Fibroblast of skin of abdomen (primary cell): ENCODE measurements around the gene DAB1.
"Not testable (repeated sequence)": the region's sequence is repeated elsewhere in the genome, so short reads cannot be mapped to it uniquely, and the experiment has no call there.

ENCODE experiments used
- DNase-seq: peaks from one replicate; pipeline ENCODE4 v3.0.0-alpha.2; 2013

DAB1 gene

DNA sequence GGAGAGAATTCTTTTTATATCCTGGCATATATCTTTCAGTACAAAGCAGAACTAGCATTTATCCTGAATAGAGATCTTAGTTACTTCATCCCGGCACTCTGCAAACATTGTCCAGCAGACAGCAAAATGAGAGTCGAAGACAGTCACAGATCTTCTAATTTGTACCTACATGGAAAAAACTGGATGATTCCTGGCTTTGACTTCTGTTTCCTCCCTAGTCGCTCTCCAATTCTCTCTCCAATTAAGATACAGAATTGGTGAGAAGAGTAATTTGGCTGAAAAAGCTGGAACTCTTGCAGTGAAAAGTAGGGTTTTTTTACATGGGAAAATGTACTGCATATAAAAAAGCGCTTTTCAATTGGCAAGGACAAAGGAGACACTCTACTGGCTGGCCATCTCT lies 307.0 kb downstream of the DAB1 start:
- DNase-seq = no peak

DNA sequence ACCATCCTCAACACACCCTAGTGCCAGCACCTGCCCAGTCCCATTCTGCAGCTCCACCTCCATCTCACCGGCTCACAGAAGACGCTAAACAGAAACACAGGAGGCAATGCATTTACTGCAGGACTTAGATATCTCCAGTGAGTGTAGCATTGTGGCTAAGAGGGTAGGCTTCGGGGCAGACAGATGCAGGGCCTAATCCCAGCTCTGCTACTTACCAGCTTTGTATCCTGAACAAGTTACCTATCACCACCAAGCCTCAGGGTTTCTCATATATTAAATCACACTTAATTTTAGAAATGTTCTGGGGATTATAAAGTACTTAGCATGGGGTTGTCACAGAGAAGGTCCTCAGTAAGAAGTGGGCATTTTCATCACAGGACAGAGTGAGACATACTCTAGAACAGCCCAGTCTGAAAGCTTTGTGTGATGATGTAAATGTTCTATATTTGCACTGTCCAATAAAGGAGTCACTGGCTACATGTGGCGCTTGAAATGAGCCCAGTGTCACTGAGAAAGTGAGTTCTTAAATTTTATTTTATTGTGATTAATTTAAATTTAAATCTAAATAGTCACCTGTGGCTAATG lies 308.7 kb downstream of the DAB1 start:
- no peak for DNase-seq

DNA sequence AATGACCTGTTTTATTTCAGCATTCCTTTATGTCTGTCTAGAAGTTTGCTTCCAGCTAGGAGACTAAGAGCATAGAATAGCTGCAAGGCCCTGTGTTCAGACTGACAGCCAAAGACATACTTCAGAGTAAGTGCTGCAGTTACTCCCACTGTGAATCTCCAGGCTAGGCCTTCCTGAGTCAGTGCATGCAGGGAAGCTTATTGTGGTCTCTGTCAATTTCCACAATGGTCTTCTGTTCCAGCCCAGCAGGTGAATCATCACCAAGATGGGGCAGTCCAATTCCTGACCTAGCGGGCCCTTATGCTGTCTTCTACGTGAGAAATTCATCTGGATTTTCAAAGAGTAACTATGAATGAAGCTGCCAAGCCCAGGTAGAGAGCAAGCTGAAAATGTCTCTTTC lies 311.7 kb downstream of the DAB1 start:
- peak; percentile 47 for DNase-seq

DNA sequence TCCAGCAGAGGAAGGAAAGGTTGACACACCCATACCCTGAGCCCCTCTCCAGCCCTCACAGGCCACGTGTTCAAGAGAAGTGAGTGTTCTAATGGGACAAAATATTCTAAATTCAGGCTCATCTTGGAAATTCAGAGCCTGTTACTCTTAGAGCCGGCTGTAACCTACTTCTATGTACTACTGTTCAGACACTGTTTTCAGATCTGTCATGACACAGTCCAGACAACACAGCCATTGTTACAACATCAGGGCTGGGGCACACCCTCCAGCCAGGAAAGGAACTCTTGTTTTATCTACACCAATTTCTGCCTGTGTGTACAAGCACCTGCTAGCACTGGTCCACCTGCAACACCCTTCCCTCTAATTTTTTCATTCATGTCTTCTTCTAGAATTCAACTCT lies 312.7 kb downstream of the DAB1 start:
- no peak for DNase-seq

DNA sequence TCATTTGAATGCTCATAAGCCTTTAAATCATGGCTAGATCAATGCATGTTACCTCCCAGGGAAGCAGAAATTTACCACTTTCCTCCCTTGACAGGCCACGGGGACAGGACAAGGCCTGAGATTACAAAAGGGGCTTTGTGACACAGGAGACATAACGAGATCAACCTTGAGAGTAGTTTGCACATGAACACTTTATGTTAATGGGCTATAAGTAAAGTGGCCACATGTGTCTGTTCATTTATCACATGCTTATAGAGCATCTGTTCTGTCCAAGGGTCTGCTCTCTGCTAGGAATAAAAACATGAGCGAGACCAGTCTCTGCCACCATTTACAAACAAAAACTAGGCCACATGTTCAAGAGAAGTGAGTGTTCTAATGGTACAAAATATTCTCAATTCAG lies 314.0 kb downstream of the DAB1 start:
- DNase-seq = no peak

GRCh38 chr1:57109247-57109646 lies 314.6 kb downstream of the DAB1 start:
- DNase-seq = no peak

DNA sequence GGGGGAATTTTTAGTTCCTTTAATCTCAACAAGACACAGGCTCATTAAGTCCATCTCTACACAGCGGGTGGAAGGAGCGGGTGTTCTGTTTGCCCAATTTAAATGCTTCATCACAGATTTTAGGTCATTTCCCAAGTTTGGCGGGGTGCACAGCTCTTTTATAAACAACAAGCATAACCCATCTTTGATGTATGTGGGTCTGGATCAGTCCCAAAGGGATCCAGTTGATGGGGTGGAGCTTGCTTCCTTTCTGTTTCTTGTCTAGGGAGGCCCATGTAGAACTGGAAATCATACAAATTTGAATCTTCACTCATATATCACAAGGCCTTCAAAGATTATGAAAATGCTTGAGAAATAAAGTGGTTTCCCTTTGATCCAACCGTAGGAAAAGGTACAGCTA lies 317.6 kb downstream of the DAB1 start:
- DNase-seq = no peak

- DNase-seq = no peak
Measured at GRCh38 chr1:57102561-57103326, 321.1 kb downstream of the DAB1 start.

DNA sequence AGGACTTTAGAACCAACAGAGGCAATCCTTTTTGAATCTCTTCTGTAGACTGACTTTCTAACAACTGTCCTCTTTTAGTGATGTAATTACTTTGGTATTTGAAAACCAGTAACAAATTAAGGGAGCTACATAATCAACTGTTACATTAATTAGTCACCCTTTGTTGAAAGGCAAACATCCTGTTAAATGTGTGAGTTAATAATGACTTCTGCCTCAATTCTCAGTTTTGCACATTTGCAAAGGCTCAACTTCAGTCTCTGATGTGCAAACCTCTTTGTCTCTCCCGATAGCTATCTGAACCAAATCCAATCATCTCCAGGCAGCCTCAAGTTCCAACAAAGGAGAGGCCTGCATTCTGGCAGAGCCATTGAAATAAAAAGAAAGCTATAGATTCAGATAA lies 322.7 kb downstream of the DAB1 start:
- DNase-seq = peak; percentile 53

GRCh38 chr1:57094749-57095148 lies 329.1 kb downstream of the DAB1 start:
- no peak for DNase-seq

DNA sequence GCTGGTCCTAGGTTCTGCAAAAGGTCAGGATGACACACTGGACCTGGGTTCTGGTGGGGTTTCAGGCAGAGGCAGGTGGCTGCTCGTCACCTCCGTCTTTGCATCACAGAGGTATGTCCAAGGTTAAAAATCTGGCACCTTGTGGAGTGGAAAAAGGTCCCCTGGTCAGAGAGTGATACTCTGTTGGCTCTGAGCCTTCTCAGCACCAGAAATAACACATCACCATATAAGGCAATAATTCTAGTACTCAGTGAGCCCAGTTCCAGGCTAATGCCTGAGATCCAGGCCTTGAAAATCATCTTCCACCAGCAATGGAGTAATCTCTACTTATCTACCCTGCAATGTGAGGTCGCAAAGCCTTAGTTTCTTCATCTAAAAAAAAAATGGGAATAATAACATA lies 330.7 kb downstream of the DAB1 start:
- DNase-seq = no peak

DNA sequence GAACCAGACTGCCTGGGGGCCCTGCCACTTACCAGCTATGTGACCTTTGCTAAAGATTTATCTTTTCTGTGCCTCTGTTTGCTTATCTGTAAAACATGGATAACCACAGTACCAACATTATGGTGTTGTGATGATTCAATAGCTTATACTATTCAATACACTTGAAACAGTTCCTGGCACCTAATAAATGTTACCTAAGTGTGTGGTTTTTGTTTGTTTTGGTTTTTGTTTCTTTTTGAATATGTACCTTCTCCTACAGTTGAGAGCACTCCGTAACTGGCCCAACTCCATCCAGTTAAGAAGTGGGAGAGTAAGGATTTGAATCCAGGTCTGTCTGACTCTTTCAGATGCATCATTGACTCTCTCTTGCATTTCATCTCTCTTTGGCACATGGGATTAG lies 332.2 kb downstream of the DAB1 start:
- DNase-seq = no peak

DNA sequence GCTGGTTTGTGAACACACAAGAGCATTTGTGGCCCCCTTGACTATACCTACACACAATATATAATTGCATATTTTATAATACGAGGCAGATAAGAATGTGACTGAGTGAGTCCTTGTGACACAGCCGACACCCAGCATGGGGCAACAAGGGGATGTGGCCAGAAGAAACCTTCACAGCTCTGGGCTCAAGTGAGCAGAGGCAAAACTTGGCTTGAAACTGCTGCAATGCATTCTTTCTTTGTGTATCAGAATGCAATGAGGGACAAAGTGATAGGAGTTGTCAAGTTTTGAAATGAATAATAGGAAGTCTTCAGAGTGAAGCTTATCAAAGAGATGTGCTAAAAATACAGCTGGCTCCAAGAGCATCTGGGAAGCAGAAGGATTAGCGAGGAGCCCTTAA lies 334.0 kb downstream of the DAB1 start:
- peak; percentile 10 for DNase-seq

GRCh38 chr1:57089221-57089620 lies 334.6 kb downstream of the DAB1 start:
- DNase-seq = no peak

DNA sequence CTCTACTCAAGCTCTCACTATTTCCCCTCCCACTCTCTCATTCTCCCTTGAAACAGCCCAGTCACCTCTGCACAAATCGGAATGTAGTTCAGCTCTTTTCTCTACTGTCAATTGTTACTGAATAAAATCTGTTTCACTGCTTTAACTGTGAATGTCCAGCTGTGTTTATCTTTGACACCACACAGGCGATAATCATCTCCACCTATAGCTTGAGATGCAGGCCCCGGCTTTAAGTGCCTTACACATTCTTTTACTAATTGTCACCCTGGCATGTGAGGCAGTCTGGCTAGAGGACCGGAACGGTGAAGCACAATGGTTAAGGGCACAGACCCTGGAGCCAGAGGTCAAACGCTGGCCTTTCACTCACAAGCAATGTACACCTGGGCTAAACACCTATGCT lies 335.2 kb downstream of the DAB1 start:
- no peak for DNase-seq

DNA sequence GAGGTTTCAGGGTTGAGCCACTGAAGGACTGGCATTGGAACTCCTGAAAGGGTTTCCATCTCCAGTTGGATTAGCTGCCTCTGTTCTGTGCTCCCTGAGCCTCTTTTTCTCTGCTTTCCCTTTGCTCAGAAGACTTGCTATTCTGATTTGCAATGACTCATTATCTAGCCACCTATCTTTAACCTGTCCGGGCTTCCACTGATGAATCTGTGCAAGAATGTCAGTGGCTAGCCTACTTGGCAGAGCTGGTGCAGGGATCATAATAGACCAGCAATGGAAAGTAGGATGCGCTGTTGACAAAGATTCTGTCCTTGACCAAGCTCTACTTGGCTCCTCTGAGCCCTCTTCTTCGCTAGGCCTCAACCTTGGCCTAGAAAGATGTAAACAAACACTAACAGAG lies 336.2 kb downstream of the DAB1 start:
- not testable (repeated sequence) for DNase-seq

DNA sequence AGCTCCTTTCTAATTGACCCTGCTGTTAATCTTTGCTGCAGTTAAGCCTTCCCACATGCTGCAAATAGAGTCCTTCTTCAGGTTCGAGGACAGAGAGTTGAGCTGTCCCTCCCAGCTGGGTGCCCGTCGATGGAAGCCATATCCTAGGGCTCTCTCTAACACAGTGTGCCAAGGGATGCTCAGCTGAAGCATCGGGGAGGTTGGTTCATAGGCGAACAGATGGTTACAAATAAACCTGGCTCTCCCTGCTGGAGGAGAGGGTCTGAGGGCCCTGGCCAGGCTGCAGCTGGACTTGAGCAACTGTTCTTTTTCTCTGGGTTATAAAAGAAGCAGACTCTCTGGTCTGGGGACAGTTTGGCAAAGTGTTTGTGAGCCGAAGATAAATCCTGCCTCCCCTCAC lies 337.7 kb downstream of the DAB1 start:
- DNase-seq = no peak

- no peak for DNase-seq
Measured at GRCh38 chr1:57084701-57085100, 339.2 kb downstream of the DAB1 start.

DNA sequence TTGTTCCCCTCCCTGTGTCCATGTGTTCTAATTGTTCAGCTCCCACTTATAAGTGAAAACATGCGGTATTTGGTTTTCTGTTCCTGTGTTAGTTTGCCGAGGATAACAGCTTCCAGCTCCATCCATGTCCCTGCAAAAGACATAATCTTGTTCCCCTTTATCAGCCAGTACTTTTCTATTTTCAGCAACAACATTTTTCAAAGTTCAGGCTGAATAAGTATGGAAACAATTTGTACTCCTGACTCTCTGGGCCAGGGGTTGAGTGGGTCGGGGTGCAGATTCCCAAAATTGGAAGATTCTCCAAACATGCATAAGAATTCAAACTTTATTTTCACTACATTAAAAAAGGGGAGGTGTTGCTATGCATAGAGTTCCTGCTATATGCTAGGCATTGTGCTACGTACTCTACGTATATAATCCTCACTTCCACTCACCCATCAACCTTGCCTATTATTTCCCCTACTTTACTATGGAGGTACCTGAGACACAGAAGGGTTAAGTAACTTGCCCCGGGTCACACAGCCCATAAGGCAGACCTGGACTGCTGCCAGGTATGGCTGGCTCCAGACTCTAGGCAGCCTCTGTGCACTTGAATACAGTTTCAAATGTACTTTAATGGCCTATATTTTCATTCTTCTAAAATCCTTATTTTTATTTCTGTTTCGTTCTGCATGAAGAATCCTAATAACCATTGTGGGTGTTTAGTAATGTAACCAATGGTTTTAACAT lies 341.0 kb downstream of the DAB1 start:
- no peak for DNase-seq

DNA sequence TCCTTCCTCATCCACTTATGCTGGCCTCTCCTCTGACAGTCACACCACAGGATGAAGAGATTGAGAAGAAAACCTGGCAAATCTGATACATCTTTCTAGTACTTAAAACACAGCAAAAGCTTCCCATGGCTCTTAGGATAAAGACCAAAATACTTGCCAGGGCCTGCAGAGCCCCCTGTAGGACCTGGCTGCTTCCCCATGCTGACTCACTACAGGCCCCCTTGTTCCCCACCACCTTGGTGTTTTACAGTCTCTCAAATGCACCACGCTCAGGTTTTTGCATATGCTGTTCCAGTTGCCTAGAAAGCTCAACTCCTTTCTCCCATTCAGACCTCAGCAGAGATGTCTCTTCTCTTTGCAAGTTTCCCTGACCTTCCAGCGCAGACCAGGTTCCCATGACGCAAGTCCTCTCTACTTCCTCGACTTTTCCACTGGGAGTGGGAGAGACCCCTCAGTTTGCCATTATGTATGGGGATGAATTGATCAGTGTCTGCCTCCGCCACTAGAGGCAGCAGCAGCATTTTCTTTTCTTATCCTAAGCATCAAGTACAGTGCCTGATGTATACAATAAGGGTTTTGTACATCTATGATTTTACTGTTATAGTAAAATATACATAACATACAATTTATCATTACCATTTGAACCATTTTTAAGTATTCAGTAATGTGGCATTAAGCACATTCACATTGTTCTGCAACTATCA lies 344.3 kb downstream of the DAB1 start:
- no peak for DNase-seq

DNA sequence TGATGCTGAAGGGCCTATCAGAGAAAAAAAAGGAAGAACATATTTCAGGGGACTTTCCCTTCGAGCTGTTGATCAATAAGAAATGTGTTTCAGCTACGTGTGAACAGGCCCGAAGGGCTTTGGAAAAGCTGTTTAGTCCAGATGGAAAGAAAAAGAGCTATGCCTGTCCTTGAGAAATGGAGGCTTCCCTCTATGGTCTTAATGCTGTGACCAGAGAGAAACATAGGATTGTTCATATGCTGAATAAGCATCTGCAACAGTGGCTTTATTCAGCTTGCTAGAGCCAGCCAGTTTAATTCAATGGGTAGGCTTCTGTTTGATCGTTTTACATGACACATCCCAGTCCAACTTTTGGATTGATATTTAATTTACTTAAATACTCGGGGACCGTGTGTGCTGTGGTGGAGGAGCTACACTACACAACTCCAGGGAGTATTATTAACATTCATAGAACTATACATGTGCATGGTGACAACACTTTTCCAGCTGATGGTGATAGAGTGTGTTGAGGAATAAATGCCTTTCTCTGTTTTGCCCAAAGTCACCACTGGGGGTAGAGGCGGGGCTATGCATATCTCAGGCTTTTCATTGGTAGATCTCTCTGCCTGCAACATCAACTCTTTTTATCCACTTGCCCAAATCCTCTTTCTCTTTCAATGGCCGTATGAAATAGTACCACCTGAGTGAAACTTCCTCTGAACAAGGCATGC lies 351.3 kb downstream of the DAB1 start:
- DNase-seq = no peak

DNA sequence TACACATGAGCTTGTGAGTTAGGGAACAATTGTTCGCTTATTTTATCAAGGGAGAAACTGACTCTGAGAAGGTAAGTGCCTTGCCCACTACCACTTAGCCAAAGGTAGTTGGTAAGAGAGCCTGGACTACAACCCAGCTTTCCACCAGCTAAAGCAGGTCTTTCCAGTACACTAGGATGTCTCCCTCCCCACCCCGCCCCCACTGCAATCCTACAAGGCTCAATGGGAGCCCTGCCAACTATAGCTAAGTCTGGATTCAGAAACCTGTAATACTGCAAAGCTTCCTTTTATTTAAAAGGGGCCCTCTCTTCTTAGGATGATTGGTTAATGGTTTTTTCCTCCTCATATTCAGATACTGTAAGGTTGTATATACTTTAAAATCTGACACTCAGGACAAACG lies 356.0 kb downstream of the DAB1 start:
- DNase-seq = peak; percentile 31
